Stimulated activated CD4-positive, alpha-beta T cell treated with anti-CD3 and anti-CD28 coated beads, Interleukin-4, amount 100 ng/mL, for 4 hours (primary cell): Measurements from ENCODE around the gene IRAG1.

ENCODE experiments used
- DNase-seq, 2 experiments: peaks; one replicate each; pipeline ENCODE4 v3.0.0-alpha.2; 2020

The IRAG1 gene

DNA sequence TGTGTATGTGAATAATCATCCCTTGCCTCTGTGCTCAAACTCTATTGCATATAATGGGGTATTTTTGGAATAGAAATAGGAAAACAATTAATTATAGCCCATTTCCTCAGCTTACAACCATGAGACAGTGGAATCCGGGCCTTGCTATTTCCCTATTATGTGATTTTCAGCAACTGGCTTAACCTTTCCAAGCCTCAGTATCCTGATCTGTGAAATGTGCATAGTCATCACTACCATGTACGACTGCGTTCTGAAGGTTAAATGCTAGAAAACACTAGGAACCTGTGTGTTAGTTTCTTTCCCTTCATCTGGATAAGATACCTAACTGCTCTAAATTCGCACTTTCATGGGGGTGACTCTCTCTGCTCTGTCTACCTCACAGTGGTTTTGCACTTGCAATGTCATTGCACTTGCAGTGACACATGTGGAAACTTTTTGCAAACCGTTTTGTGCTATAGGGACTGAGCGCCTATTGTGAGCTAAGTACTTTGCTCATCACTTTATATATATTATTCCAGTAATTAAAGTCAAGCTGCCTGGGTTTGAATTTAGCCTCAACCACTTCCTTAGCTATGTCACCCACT lies 48.3 kb downstream of the IRAG1 start:
- no peak for DNase-seq
